Measurements from ENCODE around the gene GALNT10.
"Not testable (repeated sequence)": the region's sequence is repeated elsewhere in the genome, so short reads cannot be mapped to it uniquely, and the experiment has no call there.

GALNT10 gene, protein sequence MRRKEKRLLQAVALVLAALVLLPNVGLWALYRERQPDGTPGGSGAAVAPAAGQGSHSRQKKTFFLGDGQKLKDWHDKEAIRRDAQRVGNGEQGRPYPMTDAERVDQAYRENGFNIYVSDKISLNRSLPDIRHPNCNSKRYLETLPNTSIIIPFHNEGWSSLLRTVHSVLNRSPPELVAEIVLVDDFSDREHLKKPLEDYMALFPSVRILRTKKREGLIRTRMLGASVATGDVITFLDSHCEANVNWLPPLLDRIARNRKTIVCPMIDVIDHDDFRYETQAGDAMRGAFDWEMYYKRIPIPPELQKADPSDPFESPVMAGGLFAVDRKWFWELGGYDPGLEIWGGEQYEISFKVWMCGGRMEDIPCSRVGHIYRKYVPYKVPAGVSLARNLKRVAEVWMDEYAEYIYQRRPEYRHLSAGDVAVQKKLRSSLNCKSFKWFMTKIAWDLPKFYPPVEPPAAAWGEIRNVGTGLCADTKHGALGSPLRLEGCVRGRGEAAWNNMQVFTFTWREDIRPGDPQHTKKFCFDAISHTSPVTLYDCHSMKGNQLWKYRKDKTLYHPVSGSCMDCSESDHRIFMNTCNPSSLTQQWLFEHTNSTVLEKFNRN

GRCh38 chr5:154190595-154191304 is at the start of gene GALNT10:
GALNT10 (plus strand) TSS chr5:154190733; CDS start chr5:154190867, 134 bp downstream.
- peak within 1 kb of the TSS; percentile 51 to 93 for H3K27ac ChIP-seq
- TF ChIP-seq, protein P1, sequence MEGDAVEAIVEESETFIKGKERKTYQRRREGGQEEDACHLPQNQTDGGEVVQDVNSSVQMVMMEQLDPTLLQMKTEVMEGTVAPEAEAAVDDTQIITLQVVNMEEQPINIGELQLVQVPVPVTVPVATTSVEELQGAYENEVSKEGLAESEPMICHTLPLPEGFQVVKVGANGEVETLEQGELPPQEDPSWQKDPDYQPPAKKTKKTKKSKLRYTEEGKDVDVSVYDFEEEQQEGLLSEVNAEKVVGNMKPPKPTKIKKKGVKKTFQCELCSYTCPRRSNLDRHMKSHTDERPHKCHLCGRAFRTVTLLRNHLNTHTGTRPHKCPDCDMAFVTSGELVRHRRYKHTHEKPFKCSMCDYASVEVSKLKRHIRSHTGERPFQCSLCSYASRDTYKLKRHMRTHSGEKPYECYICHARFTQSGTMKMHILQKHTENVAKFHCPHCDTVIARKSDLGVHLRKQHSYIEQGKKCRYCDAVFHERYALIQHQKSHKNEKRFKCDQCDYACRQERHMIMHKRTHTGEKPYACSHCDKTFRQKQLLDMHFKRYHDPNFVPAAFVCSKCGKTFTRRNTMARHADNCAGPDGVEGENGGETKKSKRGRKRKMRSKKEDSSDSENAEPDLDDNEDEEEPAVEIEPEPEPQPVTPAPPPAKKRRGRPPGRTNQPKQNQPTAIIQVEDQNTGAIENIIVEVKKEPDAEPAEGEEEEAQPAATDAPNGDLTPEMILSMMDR (IDR thresholded peaks at IDR 0.05) = no peak
- H3K4me3 ChIP-seq = peak within 1 kb of the TSS; percentile 77
- no peak for DNase-seq (ENCODE audit: low spot score)

DNA sequence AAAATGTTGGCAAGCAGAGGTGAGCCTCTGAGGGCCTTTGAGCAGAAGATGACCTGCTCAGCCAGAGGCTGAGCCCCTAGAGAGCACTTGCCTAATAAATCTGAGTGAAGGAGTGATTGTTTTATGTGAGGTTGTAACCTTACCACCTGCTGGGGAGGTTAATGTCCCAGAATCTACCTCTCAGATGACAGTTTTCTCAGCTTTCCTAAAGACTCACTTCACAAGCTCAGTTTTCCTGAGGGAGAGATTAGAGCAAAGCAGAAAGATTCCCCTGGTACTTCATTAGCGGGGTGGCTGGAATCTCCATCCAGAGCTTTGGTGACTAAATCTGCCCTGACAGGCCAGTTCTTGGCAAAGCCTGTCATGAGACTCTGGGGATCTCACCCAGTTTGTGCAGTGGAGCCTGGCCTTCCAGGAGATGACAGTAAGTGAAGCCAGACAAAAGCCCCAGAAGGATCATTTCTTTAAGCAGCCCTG is 48.8 kb upstream of the GALNT10 start:
- DNase-seq (ENCODE audit: low spot score) = no peak
- TF ChIP-seq, protein P1 (IDR thresholded peaks at IDR 0.05) = no peak
- no peak overlapping the region for H3K27ac ChIP-seq
- H3K4me3 ChIP-seq = no peak overlapping the region

DNA sequence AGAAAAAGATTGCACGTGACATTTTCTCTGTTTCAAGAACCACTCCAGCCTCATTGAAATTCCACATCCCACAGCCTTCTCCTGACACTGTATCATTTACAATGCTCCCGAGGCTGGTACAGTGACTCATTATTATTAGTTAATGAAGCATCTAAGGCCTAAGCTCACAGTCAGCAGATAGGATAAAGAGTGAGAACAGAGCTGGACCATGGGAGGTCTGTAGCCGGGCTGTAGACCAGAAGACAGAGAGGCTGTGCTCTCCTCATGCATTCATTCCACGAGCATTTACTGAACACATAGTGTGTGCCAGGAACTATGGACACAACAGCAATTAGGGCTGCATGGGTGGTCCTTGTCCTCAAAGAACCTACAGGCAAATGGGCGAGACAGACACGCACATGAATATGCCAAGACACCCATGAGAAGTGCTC is 47.3 kb upstream of the GALNT10 start:
- Histone ChIP-seq H3K27ac (no peak overlapping the region), H3K4me3 (no peak overlapping the region)
- TF ChIP-seq, protein P1 (IDR thresholded peaks at IDR 0.05) = no peak
- no peak for DNase-seq (ENCODE audit: low spot score)

DNA sequence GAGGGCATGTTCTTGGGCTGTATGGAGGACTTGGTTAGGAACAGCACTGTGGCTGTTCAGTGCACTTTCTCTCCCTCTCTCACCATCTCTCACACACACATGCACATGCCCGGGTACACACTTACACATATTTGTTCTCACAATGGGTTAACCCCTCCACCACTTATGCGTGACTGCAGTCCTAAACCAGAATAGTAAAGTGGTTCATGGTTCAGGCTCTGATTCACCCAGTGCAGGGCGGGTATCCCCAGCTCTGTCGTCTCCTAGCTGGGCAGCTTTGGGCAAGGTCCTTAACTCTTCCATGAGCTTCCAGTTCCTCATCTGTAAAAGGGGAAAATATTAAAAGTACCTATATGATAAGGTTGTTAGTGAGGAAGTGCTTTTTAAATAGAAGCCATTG is 45.3 kb upstream of the GALNT10 start:
- H3K4me3 ChIP-seq = no peak overlapping the region
- DNase-seq (ENCODE audit: low spot score) = no peak
- TF ChIP-seq, protein P1 (IDR thresholded peaks at IDR 0.05) = no peak
- no peak overlapping the region for H3K27ac ChIP-seq

DNA sequence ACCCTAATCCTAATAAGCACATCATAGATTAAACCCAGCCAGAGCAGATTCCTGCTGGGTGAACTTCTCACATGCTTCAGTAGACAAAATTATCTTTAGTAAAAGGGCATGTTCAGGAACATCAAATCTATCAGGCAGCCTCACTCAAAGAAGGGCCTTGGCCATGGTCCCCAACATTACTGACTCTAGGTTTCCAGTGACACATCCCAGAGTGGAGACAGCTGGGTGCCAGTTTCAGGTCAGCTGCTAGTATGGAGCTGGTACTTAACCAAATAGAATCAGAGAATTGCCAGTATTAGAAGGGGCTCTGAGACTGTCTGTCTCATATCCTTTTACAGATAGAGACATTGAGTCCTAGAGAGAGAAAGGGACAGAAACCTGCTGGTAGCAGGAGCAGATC is 44.1 kb upstream of the GALNT10 start:
- Histone ChIP-seq H3K4me3 (no peak overlapping the region), H3K27ac (no peak overlapping the region)
- TF ChIP-seq, protein P1 (IDR thresholded peaks at IDR 0.05) = no peak
- no peak for DNase-seq (ENCODE audit: low spot score)

GRCh38 chr5:154147666-154148065 is 42.9 kb upstream of the GALNT10 start:
- TF ChIP-seq, protein P1 (IDR thresholded peaks at IDR 0.05) = no peak
- H3K4me3 ChIP-seq = no peak overlapping the region

GRCh38 chr5:154150471-154150870 is 40.1 kb upstream of the GALNT10 start:
- not testable (repeated sequence) for DNase-seq (ENCODE audit: low spot score); H3K4me3 ChIP-seq; H3K27ac ChIP-seq

More at GRCh38 chr5:154147666-154148065, 42.9 kb upstream of the GALNT10 start:
- no peak overlapping the region for H3K27ac ChIP-seq
- no peak for DNase-seq (ENCODE audit: low spot score)
